OCI-LY7 (cell line): Measurements from ENCODE around the gene WDR37.

ENCODE experiments used
- EZH2phosphoT487 ChIP-seq: fragments of 200-600 bp; sonication (generic); IDR thresholded peaks from 2 replicates; pipeline ENCODE4 v1.6.1; 2018; ENCODE audit warnings: low read depth, borderline replicate concordance, mild to moderate bottlenecking, mixed run types, antibody characterized with exemption, low read length, moderate library complexity, mixed read lengths
- TF ChIP-seq, protein P1 (sequence below): fragments of 200-600 bp; sonication (generic); conservative IDR thresholded peaks from 2 replicates; pipeline ENCODE4 v1.5.1; 2014; ENCODE audit warnings: mild to moderate bottlenecking, antibody characterized with exemption, low read length, moderate library complexity, mixed read lengths

DNA sequence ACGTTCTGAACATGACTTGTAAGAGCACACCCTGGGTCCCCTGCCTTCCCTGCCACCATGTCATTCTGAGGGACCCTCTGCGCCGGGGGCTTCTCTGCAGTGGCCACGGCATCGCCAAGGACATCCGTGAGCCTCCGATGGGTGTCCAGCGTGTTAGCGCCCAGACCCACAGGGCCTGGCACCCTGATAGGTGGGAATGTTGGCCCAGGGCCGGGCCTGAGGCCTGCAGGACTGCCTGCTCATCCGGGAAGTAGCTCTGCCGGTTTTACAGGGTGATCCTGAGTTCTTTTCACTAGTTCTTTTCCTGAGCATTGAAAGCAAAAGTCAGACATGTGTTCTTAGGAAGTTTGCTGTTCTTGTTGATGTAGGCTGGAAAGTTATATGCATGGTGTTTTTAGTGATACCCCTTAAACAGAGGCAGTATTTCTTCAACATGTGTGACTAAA, 54.5 kb downstream of the WDR37 start:
- TF ChIP-seq EZH2phosphoT487 = no peak
- TF ChIP-seq, protein P1, sequence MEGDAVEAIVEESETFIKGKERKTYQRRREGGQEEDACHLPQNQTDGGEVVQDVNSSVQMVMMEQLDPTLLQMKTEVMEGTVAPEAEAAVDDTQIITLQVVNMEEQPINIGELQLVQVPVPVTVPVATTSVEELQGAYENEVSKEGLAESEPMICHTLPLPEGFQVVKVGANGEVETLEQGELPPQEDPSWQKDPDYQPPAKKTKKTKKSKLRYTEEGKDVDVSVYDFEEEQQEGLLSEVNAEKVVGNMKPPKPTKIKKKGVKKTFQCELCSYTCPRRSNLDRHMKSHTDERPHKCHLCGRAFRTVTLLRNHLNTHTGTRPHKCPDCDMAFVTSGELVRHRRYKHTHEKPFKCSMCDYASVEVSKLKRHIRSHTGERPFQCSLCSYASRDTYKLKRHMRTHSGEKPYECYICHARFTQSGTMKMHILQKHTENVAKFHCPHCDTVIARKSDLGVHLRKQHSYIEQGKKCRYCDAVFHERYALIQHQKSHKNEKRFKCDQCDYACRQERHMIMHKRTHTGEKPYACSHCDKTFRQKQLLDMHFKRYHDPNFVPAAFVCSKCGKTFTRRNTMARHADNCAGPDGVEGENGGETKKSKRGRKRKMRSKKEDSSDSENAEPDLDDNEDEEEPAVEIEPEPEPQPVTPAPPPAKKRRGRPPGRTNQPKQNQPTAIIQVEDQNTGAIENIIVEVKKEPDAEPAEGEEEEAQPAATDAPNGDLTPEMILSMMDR = no peak
